H1 (cell line): ENCODE results near the gene ADCY9. TPM values are rescaled to one million over a fixed set of nuclear protein-coding genes. Genes with fewer than 3 reads are reported as not detected.

Source experiments
- CTCF ChIA-PET: fragments of 300-600 bp; sonication (Branson Sonifier 250); formaldehyde crosslinking; loops from one replicate; lab custom pipeline; 2021; ENCODE audit not compliant: partially characterized antibody; lab: Charles Lee
- POLR2A ChIA-PET: fragments of 300-600 bp; sonication (Branson Sonifier 250); formaldehyde crosslinking; loops from one replicate; lab custom pipeline; 2021; ENCODE audit warnings: inconsistent platforms; ENCODE audit not compliant: partially characterized antibody; lab: Charles Lee
- DNase-seq, 2 experiments: peaks; one replicate each; pipeline versions ENCODE4 v3.0.0 to v3.0.0-alpha.2; 2010 to 2022; ENCODE audit warnings: low spot score in 2 of 2, low read depth in 1 of 2, mixed read lengths in 1 of 2
- FAIRE-seq: peaks from 2 replicates; lab custom pipeline; 2011; peaks lifted over from hg19 to GRCh38; lab: Jason Lieb, UNC
- H2AFZ ChIP-seq: 2 replicates; pipeline ENCODE4 v1.8.1; 2012; ENCODE audit warnings: low read length, inconsistent platforms
- H2AK5ac ChIP-seq: 2 replicates; pipeline ENCODE4 v1.6.1; 2013; ENCODE audit warnings: low read depth, low read length
- H2BK120ac ChIP-seq: replicated peaks from 2 replicates; pipeline ENCODE3; 2013; ENCODE audit warnings: low read depth, low read length, inconsistent platforms
- H2BK12ac ChIP-seq: 2 replicates; pipeline ENCODE4 v1.6.1; 2013; ENCODE audit warnings: low read depth, low read length
- H2BK15ac ChIP-seq: 2 replicates; pipeline ENCODE4 v1.6.1; 2013; ENCODE audit warnings: low read length
- H2BK20ac ChIP-seq: 2 replicates; pipeline ENCODE4 v1.6.1; 2013; ENCODE audit warnings: low read length
- H2BK5ac ChIP-seq: 2 replicates; pipeline ENCODE4 v1.6.1; 2013; ENCODE audit warnings: low read depth, low read length
- H3K14ac ChIP-seq: 2 replicates; pipeline ENCODE4 v1.6.1; 2013; ENCODE audit warnings: inconsistent platforms; ENCODE audit not compliant: insufficient read length
- H3K18ac ChIP-seq: 2 replicates; pipeline ENCODE4 v1.6.1; 2013; ENCODE audit warnings: low read length; ENCODE audit errors: extremely low read depth
- H3K23ac ChIP-seq: 2 replicates; pipeline ENCODE4 v1.6.1; 2013; ENCODE audit warnings: inconsistent platforms; ENCODE audit not compliant: insufficient read length
- H3K23me2 ChIP-seq: 2 replicates; pipeline ENCODE4 v1.6.1; 2013; ENCODE audit warnings: low read depth, low read length
- H3K27ac ChIP-seq: 2 replicates; pipeline ENCODE4 v1.6.1; 2011; ENCODE audit warnings: low read depth, low read length, inconsistent platforms
- H3K27me3 ChIP-seq, 4 experiments: replicated peaks in 1 of 4; 1 replicate in 1 of 4; 2 replicates in 3 of 4; pipeline versions ENCODE4 v1.6.1 to v1.8.1; 2011 to 2013; ENCODE audit warnings: low read length in 3 of 4, mild to moderate bottlenecking in 3 of 4, inconsistent platforms in 2 of 4, mixed read lengths in 2 of 4, moderate library complexity in 1 of 4; ENCODE audit not compliant: control insufficient read depth in 3 of 4, insufficient read depth in 3 of 4; ENCODE audit errors: extremely low read depth in 1 of 4
- H3K36me3 ChIP-seq, 4 experiments: 2 replicates each; pipeline versions ENCODE4 v1.6.1 to v1.8.1; 2011 to 2013; ENCODE audit warnings: mild to moderate bottlenecking in 4 of 4, low read length in 3 of 4, moderate library complexity in 2 of 4, control low read depth in 1 of 4, inconsistent platforms in 1 of 4; ENCODE audit not compliant: insufficient read depth in 4 of 4, control insufficient read depth in 2 of 4
- H3K4ac ChIP-seq: replicated peaks from 2 replicates; pipeline ENCODE3; 2013; ENCODE audit warnings: low read length, low read depth, mixed read lengths, inconsistent platforms; ENCODE audit not compliant: insufficient read length
- H3K4me1 ChIP-seq, 4 experiments: replicated peaks in 1 of 4; 1 replicate in 1 of 4; 2 replicates in 3 of 4; pipeline versions ENCODE4 v1.6.1 to v1.8.1; 2011 to 2013; ENCODE audit warnings: low read length in 3 of 4, inconsistent platforms in 2 of 4, mixed read lengths in 1 of 4; ENCODE audit not compliant: insufficient read depth in 4 of 4, control insufficient read depth in 3 of 4
- H3K4me2 ChIP-seq, 2 experiments: 2 replicates each; pipeline versions ENCODE4 v1.6.1 to v1.8.1; 2011 to 2013; ENCODE audit warnings: low read depth in 2 of 2, low read length in 2 of 2, control low read depth in 1 of 2, inconsistent platforms in 1 of 2, mild to moderate bottlenecking in 1 of 2; ENCODE audit not compliant: insufficient read depth in 1 of 2
- H3K4me3 ChIP-seq, 4 experiments: fragments of 200-600, 300-600 bp in 1 of 4; sonication (generic), shearing (Covaris generic), sonication (Bioruptor Twin) in 1 of 4; 2 replicates each; pipeline versions ENCODE4 v1.5.1 to v1.8.1; 2011 to 2016; ENCODE audit warnings: low read length in 4 of 4, low read depth in 3 of 4, control low read depth in 2 of 4, inconsistent platforms in 2 of 4, mild to moderate bottlenecking in 2 of 4, mixed read lengths in 1 of 4, moderate library complexity in 1 of 4; ENCODE audit not compliant: insufficient read depth in 2 of 4; ENCODE audit errors: extremely low read depth in 1 of 4
- H3K56ac ChIP-seq: replicated peaks from 2 replicates; pipeline ENCODE3; 2013; ENCODE audit warnings: low read depth, mild to moderate bottlenecking, mixed read lengths, low read length, inconsistent platforms; ENCODE audit not compliant: insufficient read length
- H3K79me1 ChIP-seq: 2 replicates; pipeline ENCODE4 v1.6.1; 2013; ENCODE audit warnings: low read depth, low read length, control low read depth
- H3K79me2 ChIP-seq, 2 experiments: 2 replicates each; pipeline versions ENCODE4 v1.6.1 to v1.8.1; 2012 to 2013; ENCODE audit warnings: low read length in 2 of 2, mild to moderate bottlenecking in 2 of 2, inconsistent platforms in 1 of 2; ENCODE audit not compliant: insufficient read depth in 2 of 2, control insufficient read depth in 1 of 2
- H3K9ac ChIP-seq, 4 experiments: replicated peaks in 1 of 4; 1 replicate in 1 of 4; 2 replicates in 3 of 4; pipeline versions ENCODE4 v1.6.1 to v1.8.1; 2011 to 2013; ENCODE audit warnings: low read depth in 3 of 4, low read length in 3 of 4, control low read depth in 2 of 4, mild to moderate bottlenecking in 2 of 4, moderate library complexity in 2 of 4, inconsistent platforms in 1 of 4; ENCODE audit errors: extremely low read depth in 1 of 4
- H3K9me3 ChIP-seq, 2 experiments: 2 replicates each; pipeline versions ENCODE4 v1.6.1 to v1.8.1; 2012 to 2013; ENCODE audit warnings: mild to moderate bottlenecking in 2 of 2, moderate library complexity in 2 of 2, control low read depth in 1 of 2, inconsistent platforms in 1 of 2, low read depth in 1 of 2, low read length in 1 of 2, mixed read lengths in 1 of 2; ENCODE audit not compliant: insufficient read depth in 2 of 2
- H4K20me1 ChIP-seq, 2 experiments: replicated peaks in 1 of 2; 2 replicates each; pipeline versions ENCODE3 to v1.8.1; 2011 to 2013; ENCODE audit warnings: inconsistent platforms in 2 of 2, low read length in 2 of 2, mild to moderate bottlenecking in 1 of 2; ENCODE audit not compliant: insufficient read depth in 2 of 2, control insufficient read depth in 1 of 2
- H4K5ac ChIP-seq: 2 replicates; pipeline ENCODE4 v1.6.1; 2013; ENCODE audit warnings: low read length, low read depth, mixed read lengths, inconsistent platforms; ENCODE audit not compliant: insufficient read length
- H4K8ac ChIP-seq: 2 replicates; pipeline ENCODE4 v1.8.0; 2013; ENCODE audit warnings: mild to moderate bottlenecking, moderate library complexity, low read length, inconsistent platforms; ENCODE audit not compliant: insufficient read depth; ENCODE audit errors: extremely low read depth
- H4K91ac ChIP-seq: replicated peaks from 2 replicates; pipeline ENCODE3; 2013; ENCODE audit warnings: low read length, mixed read lengths, inconsistent platforms; ENCODE audit not compliant: insufficient read length
- ASH2L ChIP-seq: fragments of 200-600, 300-600 bp; sonication (generic); IDR thresholded peaks from one replicate; pipeline ENCODE4 v1.7.1; 2017; ENCODE audit warnings: low read length
- BCL11A ChIP-seq, 2 experiments: IDR thresholded peaks; one replicate each; pipeline ENCODE4 v1.6.1; 2011; ENCODE audit warnings: low read depth in 2 of 2, low read length in 2 of 2, mild to moderate bottlenecking in 2 of 2
- CHD1 ChIP-seq: IDR thresholded peaks from 2 replicates; pipeline ENCODE4 v1.6.1; 2012; ENCODE audit warnings: low read depth, low read length, improper control_type of control experiment
- CHD2 ChIP-seq: IDR thresholded peaks from 2 replicates; pipeline ENCODE4 v1.6.1; 2012; ENCODE audit warnings: low read length, improper control_type of control experiment
- GABPA ChIP-seq: IDR thresholded peaks from 2 replicates; pipeline ENCODE4 v1.6.1; 2011; ENCODE audit warnings: mild to moderate bottlenecking, low read length, moderate library complexity, borderline replicate concordance; ENCODE audit not compliant: insufficient read depth
- KDM1A ChIP-seq: fragments of 200-600, 300-600 bp; sonication (generic); IDR thresholded peaks from 2 replicates; pipeline ENCODE4 v1.7.1; 2016; ENCODE audit warnings: mild to moderate bottlenecking, low read length, borderline replicate concordance
- KDM5A ChIP-seq: fragments of 200-600 bp; IDR thresholded peaks from 2 replicates; pipeline ENCODE4 v1.7.1; 2012; ENCODE audit warnings: mild to moderate bottlenecking, low read length, inconsistent platforms, mixed read lengths
- NANOG ChIP-seq: IDR thresholded peaks from 2 replicates; pipeline ENCODE4 v1.6.1; 2011; ENCODE audit warnings: low read length, low read depth, mild to moderate bottlenecking, inconsistent platforms; ENCODE audit not compliant: insufficient read depth, poor library complexity, severe bottlenecking
- RXRA ChIP-seq: IDR thresholded peaks from 2 replicates; pipeline ENCODE4 v1.6.1; 2011; ENCODE audit warnings: low read depth, mild to moderate bottlenecking, low read length, moderate library complexity; ENCODE audit not compliant: insufficient read depth
- SIN3A ChIP-seq, 2 experiments: IDR thresholded peaks in 1 of 2; conservative IDR thresholded peaks in 1 of 2; 2 replicates each; pipeline ENCODE4 v1.6.1; 2011 to 2012; ENCODE audit warnings: low read length in 2 of 2, improper control_type of control experiment in 1 of 2, low read depth in 1 of 2, mild to moderate bottlenecking in 1 of 2
- TAF7 ChIP-seq: optimal IDR thresholded peaks from 2 replicates; pipeline ENCODE3; 2011; ENCODE audit warnings: low read depth, mild to moderate bottlenecking, inconsistent platforms, low read length, moderate library complexity, borderline replicate concordance
- TEAD4 ChIP-seq: IDR thresholded peaks from 2 replicates; pipeline ENCODE4 v1.6.1; 2012; ENCODE audit warnings: low read depth, low read length, inconsistent platforms, mixed read lengths
- ZNF274 ChIP-seq: IDR thresholded peaks from 2 replicates; pipeline ENCODE4 v1.7.0; 2012; ENCODE audit warnings: low read length, borderline replicate concordance; ENCODE audit errors: extremely low read depth
- WGBS, 2 experiments: shearing (Covaris generic) in 1 of 2; methylation state at CpG; one replicate each; pipeline versions ENCODE4 v1.1.6 to v1.1.7; 2013 to 2015; ENCODE audit warnings: low lambda C conversion rate in 2 of 2, mixed read lengths in 2 of 2, inconsistent platforms in 1 of 2, low coverage in 1 of 2, missing lambda C conversion rate in 1 of 2; ENCODE audit not compliant: insufficient replicate concordance in 2 of 2, insufficient coverage in 1 of 2, insufficient read length in 1 of 2; ENCODE audit errors: extremely low coverage in 1 of 2, missing lambda C conversion rate in 1 of 2; 5-methylcytosine and 5-hydroxymethylcytosine counted together
- polyA plus RNA-seq, 7 experiments: library from polyadenylated mRNA; depleted of rRNA in 3 of 7; stranded (reverse) in 5 of 7; unstranded in 2 of 7; fragments of >200 nt in 5 of 7; fragments of 200-250 nt in 2 of 7; gene quantifications; 1 replicate in 5 of 7; 2 replicates in 1 of 7; 4 replicates in 1 of 7; pipeline versions ENCODE4 v1.2.1 to v1.2.3, GENCODE V29; 2011 to 2013; ENCODE audit warnings: missing spikeins in 2 of 7, mixed read lengths in 2 of 7
- total RNA-seq: library from RNA; stranded (reverse); fragmentation: NEBNext Ultra II Directional; extraction: Animal tissue kit (Norgen Biotek cat#: 25700); gene quantifications from 2 replicates; pipeline ENCODE4 v1.2.1, GENCODE V29; 2021

ADCY9 gene
- total and polyA plus RNA-seq, 2 of the 8 experiments (the other 6 are each of a cell fraction or from before 2014, with no cell fraction given) = 5.4 to 13.1 TPM

DNA sequence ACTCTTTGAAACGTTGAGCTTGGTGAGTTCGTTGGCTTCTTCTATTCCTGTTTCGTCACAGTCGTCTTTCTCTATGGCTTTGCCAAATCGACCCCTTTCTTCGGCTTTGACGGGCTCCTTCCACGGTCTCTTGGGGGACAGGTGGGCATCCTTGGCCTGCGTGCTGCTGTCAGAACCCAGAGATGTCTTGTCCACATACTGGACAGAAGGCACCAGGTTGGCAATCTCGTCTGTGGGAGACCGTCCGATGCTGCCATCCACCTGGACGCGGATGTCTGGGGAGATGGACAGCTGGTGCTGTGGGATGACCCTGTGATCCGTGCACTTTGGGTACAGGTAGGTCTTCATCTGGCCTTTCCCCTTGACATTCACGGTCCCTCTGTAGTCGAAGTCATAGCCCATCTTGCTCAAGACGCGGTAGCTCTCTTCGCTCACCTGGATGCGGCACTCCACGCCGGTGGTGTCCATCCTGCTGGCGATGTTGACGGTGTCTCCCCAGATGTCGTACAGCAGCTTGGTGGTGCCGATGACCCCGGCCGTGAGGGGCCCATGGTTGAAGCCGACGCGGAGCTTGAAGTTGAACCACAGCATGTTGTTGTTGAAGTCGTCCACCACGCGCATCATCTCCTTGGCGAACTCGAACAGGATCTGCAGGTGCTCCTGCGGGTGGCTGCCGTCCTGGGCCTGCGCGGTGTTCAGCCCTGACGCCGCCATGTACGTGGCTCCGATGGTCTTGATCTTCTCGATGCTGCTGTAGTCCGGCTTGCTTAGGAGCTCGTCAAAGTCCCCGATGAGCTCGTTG lies 150.3 kb downstream of the ADCY9 start:
- POLR2A ChIA-PET = no interaction called here
- no peak for FAIRE-seq
- no peak overlapping the region for H2AFZ ChIP-seq
- TF ChIP-seq RXRA (no peak), CHD1 (no peak), CHD2 (no peak), BCL11A (IDR thresholded peaks at IDR 0.05; ENCODE audit: low read depth in 2 of 2, low read length in 2 of 2) (no peak), KDM5A (no peak), TAF7 (no peak), NANOG (no peak), KDM1A (no peak), ASH2L (no peak), ZNF274 (no peak), SIN3A (conservative IDR thresholded peaks at IDR 0.05 in 1 of 2, IDR thresholded peaks at IDR 0.05 in 1 of 2; ENCODE audit: low read depth in 1 of 2, low read length in 2 of 2) (no peak), TEAD4 (no peak), GABPA (no peak)

More for the DNA sequence above, 150.3 kb downstream of the ADCY9 start:
- H3K23ac ChIP-seq = no peak overlapping the region
- no peak overlapping the region for H2BK12ac ChIP-seq
- DNase-seq = no peak
- H3K14ac ChIP-seq = no peak overlapping the region
- H2BK5ac ChIP-seq = no peak overlapping the region
- no peak overlapping the region for H3K4me3 ChIP-seq
- no peak overlapping the region for H2BK20ac ChIP-seq
- H2BK15ac ChIP-seq = no peak overlapping the region
- no peak overlapping the region for H3K4me2 ChIP-seq
- no peak overlapping the region for H2AK5ac ChIP-seq
- 92% methylated on average over 49 of the region's 50 CpGs; no CpG with 5 or more reads in 1 of the 2 experiments for WGBS, 2 experiments
- no peak overlapping the region for H3K9ac ChIP-seq
- H3K79me2 ChIP-seq = no peaks in the 10 kb centered on the region
- H3K27ac ChIP-seq = no peak overlapping the region
- H3K36me3 ChIP-seq = no peaks in the 10 kb centered on the region
- no peaks in the 10 kb centered on the region for H3K79me1 ChIP-seq
- no peak overlapping the region; the same call in 1 of the 2 replicates for H4K8ac ChIP-seq
- H4K5ac ChIP-seq = no peak overlapping the region
- no peaks in the 10 kb centered on the region for H3K27me3 ChIP-seq
- H3K4ac ChIP-seq = no peak overlapping the region
- H4K91ac ChIP-seq = no peak overlapping the region
- H3K56ac ChIP-seq = no peak overlapping the region
- CTCF ChIA-PET = interaction anchor here (0.7 to 3.1 kb wide), 6 partner anchors 9 to 323 kb away, joined by 3 to 11 read pairs (median 4); no protein-coding TSS in a partner anchor
- no peaks in the 10 kb centered on the region for H3K23me2 ChIP-seq
- no peaks in the 10 kb centered on the region for H4K20me1 ChIP-seq
- H3K18ac ChIP-seq = no peak overlapping the region
- no peak overlapping the region for H2BK120ac ChIP-seq
- H3K9me3 ChIP-seq = no peaks in the 10 kb centered on the region
- peaks cover 0 to 11% (median 8%) of the 10 kb centered on the region in 4 experiments; a peak in 5 of 7 replicates for H3K4me1 ChIP-seq
